OCI-LY7 (cell line): Measurements from ENCODE around the gene SPATA32.

ENCODE experiments used
- CTCF ChIP-seq: fragments of 200-600 bp; sonication (generic); conservative IDR thresholded peaks from 2 replicates; pipeline ENCODE4 v1.5.1; 2014; ENCODE audit warnings: mild to moderate bottlenecking, antibody characterized with exemption, low read length, moderate library complexity, mixed read lengths
- EZH2phosphoT487 ChIP-seq: fragments of 200-600 bp; sonication (generic); IDR thresholded peaks from 2 replicates; pipeline ENCODE4 v1.6.1; 2018; ENCODE audit warnings: low read depth, borderline replicate concordance, mild to moderate bottlenecking, mixed run types, antibody characterized with exemption, low read length, moderate library complexity, mixed read lengths

- TF ChIP-seq CTCF: no peak
- no peak for TF ChIP-seq EZH2phosphoT487
Measured at GRCh38 chr17:45274033-45274432, 12.1 kb upstream of the SPATA32 start.
